ENCODE data around the gene SKOR1.

Gene SKOR1

GRCh38 chr15:67839929-67840748 is 14.8 kb downstream of the SKOR1 start, which contains the start of gene RNU6-1:
TSS of gene RNU6-1 (minus strand) at chr15:67840045.
- Histone ChIP-seq H3K9ac (ENCODE audit: low read length) (peak within 1 kb of the TSS; percentile 97), H3K9me3 (ENCODE audit: control insufficient read depth, low read length) (no peaks in the 10 kb centered on the region), H3K36me3 (ENCODE audit: control insufficient read depth, insufficient read depth, low read length) (no peaks in the 10 kb centered on the region), H3K4me1 (ENCODE audit: control insufficient read depth, insufficient read depth, low read length) (peaks cover 24% of the 10 kb centered on the region), H3K4me3 (ENCODE audit: low read length) (peak within 1 kb of the TSS; percentile 99), H3K27me3 (ENCODE audit: control insufficient read depth, insufficient read depth, low read length) (peaks cover 26% of the 10 kb centered on the region)

- Histone ChIP-seq H3K36me3 (ENCODE audit: control insufficient read depth, insufficient read depth, low read length) (no peaks in the 10 kb centered on the region), H3K9ac (ENCODE audit: low read length) (peak overlapping the region; percentile 97), H3K4me1 (ENCODE audit: control insufficient read depth, insufficient read depth, low read length) (peaks cover 16% of the 10 kb centered on the region), H3K27me3 (ENCODE audit: control insufficient read depth, insufficient read depth, low read length) (peaks cover 18% of the 10 kb centered on the region), H3K4me3 (ENCODE audit: low read length) (peak overlapping the region; percentile 99), H3K9me3 (ENCODE audit: control insufficient read depth, low read length) (no peaks in the 10 kb centered on the region)
Measured at GRCh38 chr15:67840749-67841512, 15.6 kb downstream of the SKOR1 start.

GRCh38 chr15:67841513-67841762 is 16.1 kb downstream of the SKOR1 start:
- Histone ChIP-seq H3K9ac (ENCODE audit: low read length) (peak overlapping the region; percentile 97), H3K27me3 (ENCODE audit: control insufficient read depth, insufficient read depth, low read length) (peaks cover 14% of the 10 kb centered on the region), H3K4me1 (ENCODE audit: control insufficient read depth, insufficient read depth, low read length) (peaks cover 12% of the 10 kb centered on the region), H3K4me3 (ENCODE audit: low read length) (no peak overlapping the region), H3K36me3 (ENCODE audit: control insufficient read depth, insufficient read depth, low read length) (no peaks in the 10 kb centered on the region), H3K9me3 (ENCODE audit: control insufficient read depth, low read length) (no peaks in the 10 kb centered on the region)

GRCh38 chr15:67843092-67843501 is 17.8 kb downstream of the SKOR1 start:
- H3K4me1 ChIP-seq (ENCODE audit: control insufficient read depth, insufficient read depth, low read length): peaks cover 12% of the 10 kb centered on the region
- no peaks in the 10 kb centered on the region for H3K9me3 ChIP-seq (ENCODE audit: control insufficient read depth, low read length)
- no peak overlapping the region for H3K4me3 ChIP-seq (ENCODE audit: low read length)
- no peaks in the 10 kb centered on the region for H3K36me3 ChIP-seq (ENCODE audit: control insufficient read depth, insufficient read depth, low read length)
- peaks cover 6% of the 10 kb centered on the region for H3K27me3 ChIP-seq (ENCODE audit: control insufficient read depth, insufficient read depth, low read length)
- H3K9ac ChIP-seq (ENCODE audit: low read length): no peak overlapping the region

GRCh38 chr15:67843571-67844387 is 18.5 kb downstream of the SKOR1 start:
- H3K36me3 ChIP-seq (ENCODE audit: control insufficient read depth, insufficient read depth, low read length): no peaks in the 10 kb centered on the region
- no peaks in the 10 kb centered on the region for H3K27me3 ChIP-seq (ENCODE audit: control insufficient read depth, insufficient read depth, low read length)
- no peaks in the 10 kb centered on the region for H3K9me3 ChIP-seq (ENCODE audit: control insufficient read depth, low read length)
- H3K4me3 ChIP-seq (ENCODE audit: low read length): no peak overlapping the region
- peaks cover 7% of the 10 kb centered on the region for H3K4me1 ChIP-seq (ENCODE audit: control insufficient read depth, insufficient read depth, low read length)
- no peak overlapping the region for H3K9ac ChIP-seq (ENCODE audit: low read length)

- Histone ChIP-seq H3K36me3 (ENCODE audit: control insufficient read depth, insufficient read depth, low read length) (no peaks in the 10 kb centered on the region), H3K4me1 (ENCODE audit: control insufficient read depth, insufficient read depth, low read length) (peaks cover 5% of the 10 kb centered on the region), H3K9me3 (ENCODE audit: control insufficient read depth, low read length) (no peaks in the 10 kb centered on the region), H3K9ac (ENCODE audit: low read length) (no peak overlapping the region), H3K27me3 (ENCODE audit: control insufficient read depth, insufficient read depth, low read length) (no peaks in the 10 kb centered on the region), H3K4me3 (ENCODE audit: low read length) (no peak overlapping the region)
Measured at GRCh38 chr15:67845974-67846373, 20.7 kb downstream of the SKOR1 start.

- Histone ChIP-seq H3K9ac (ENCODE audit: low read length) (no peak overlapping the region), H3K9me3 (ENCODE audit: control insufficient read depth, low read length) (no peaks in the 10 kb centered on the region), H3K36me3 (ENCODE audit: control insufficient read depth, insufficient read depth, low read length) (no peaks in the 10 kb centered on the region), H3K27me3 (ENCODE audit: control insufficient read depth, insufficient read depth, low read length) (no peaks in the 10 kb centered on the region), H3K4me1 (ENCODE audit: control insufficient read depth, insufficient read depth, low read length) (no peaks in the 10 kb centered on the region), H3K4me3 (ENCODE audit: low read length) (no peak overlapping the region)
Measured at GRCh38 chr15:67849538-67849937, 24.2 kb downstream of the SKOR1 start.

GRCh38 chr15:67850336-67850735 is 25.0 kb downstream of the SKOR1 start:
- H3K27me3 ChIP-seq (ENCODE audit: control insufficient read depth, insufficient read depth, low read length): no peaks in the 10 kb centered on the region
- no peaks in the 10 kb centered on the region for H3K36me3 ChIP-seq (ENCODE audit: control insufficient read depth, insufficient read depth, low read length)
- no peak overlapping the region for H3K4me3 ChIP-seq (ENCODE audit: low read length)
- H3K4me1 ChIP-seq (ENCODE audit: control insufficient read depth, insufficient read depth, low read length): no peaks in the 10 kb centered on the region
- no peaks in the 10 kb centered on the region for H3K9me3 ChIP-seq (ENCODE audit: control insufficient read depth, low read length)
- H3K9ac ChIP-seq (ENCODE audit: low read length): no peak overlapping the region

- Histone ChIP-seq H3K9me3 (ENCODE audit: control insufficient read depth, low read length) (no peaks in the 10 kb centered on the region), H3K27me3 (ENCODE audit: control insufficient read depth, insufficient read depth, low read length) (no peaks in the 10 kb centered on the region), H3K4me3 (ENCODE audit: low read length) (no peak overlapping the region), H3K9ac (ENCODE audit: low read length) (no peak overlapping the region), H3K36me3 (ENCODE audit: control insufficient read depth, insufficient read depth, low read length) (no peaks in the 10 kb centered on the region), H3K4me1 (ENCODE audit: control insufficient read depth, insufficient read depth, low read length) (no peaks in the 10 kb centered on the region)
Measured at GRCh38 chr15:67850994-67851571, 25.8 kb downstream of the SKOR1 start.

GRCh38 chr15:67852418-67852817 is 27.1 kb downstream of the SKOR1 start:
- Histone ChIP-seq H3K36me3 (ENCODE audit: control insufficient read depth, insufficient read depth, low read length) (no peaks in the 10 kb centered on the region), H3K9ac (ENCODE audit: low read length) (no peak overlapping the region), H3K4me1 (ENCODE audit: control insufficient read depth, insufficient read depth, low read length) (no peaks in the 10 kb centered on the region), H3K4me3 (ENCODE audit: low read length) (no peak overlapping the region), H3K9me3 (ENCODE audit: control insufficient read depth, low read length) (no peaks in the 10 kb centered on the region), H3K27me3 (ENCODE audit: control insufficient read depth, insufficient read depth, low read length) (no peaks in the 10 kb centered on the region)

GRCh38 chr15:67853454-67853853 is 28.1 kb downstream of the SKOR1 start:
- no peaks in the 10 kb centered on the region for H3K27me3 ChIP-seq (ENCODE audit: control insufficient read depth, insufficient read depth, low read length)
- H3K9me3 ChIP-seq (ENCODE audit: control insufficient read depth, low read length): no peaks in the 10 kb centered on the region
- H3K4me1 ChIP-seq (ENCODE audit: control insufficient read depth, insufficient read depth, low read length): no peaks in the 10 kb centered on the region
- H3K4me3 ChIP-seq (ENCODE audit: low read length): no peak overlapping the region
- no peaks in the 10 kb centered on the region for H3K36me3 ChIP-seq (ENCODE audit: control insufficient read depth, insufficient read depth, low read length)
- no peak overlapping the region for H3K9ac ChIP-seq (ENCODE audit: low read length)

All from mucosa of stomach (tissue), 1 donor.